ACHN (cell line): Measurements from ENCODE around the gene MYO16.
"Not testable (repeated sequence)": the region's sequence is repeated elsewhere in the genome, so short reads cannot be mapped to it uniquely, and the experiment has no call there.

Experiments
- DNase-seq: peaks from one replicate; pipeline ENCODE4 v3.0.0-alpha.2; 2015
- in situ Hi-C: cut with HindIII; loops from 2 replicates; pipeline ENCODE4 v1.10.0; 2017; ENCODE audit warnings: low sequenced_read_pairs, low pct_ligation_motif_present, low pct_unique_long_range_greater_than_20kb

MYO16 gene

DNA sequence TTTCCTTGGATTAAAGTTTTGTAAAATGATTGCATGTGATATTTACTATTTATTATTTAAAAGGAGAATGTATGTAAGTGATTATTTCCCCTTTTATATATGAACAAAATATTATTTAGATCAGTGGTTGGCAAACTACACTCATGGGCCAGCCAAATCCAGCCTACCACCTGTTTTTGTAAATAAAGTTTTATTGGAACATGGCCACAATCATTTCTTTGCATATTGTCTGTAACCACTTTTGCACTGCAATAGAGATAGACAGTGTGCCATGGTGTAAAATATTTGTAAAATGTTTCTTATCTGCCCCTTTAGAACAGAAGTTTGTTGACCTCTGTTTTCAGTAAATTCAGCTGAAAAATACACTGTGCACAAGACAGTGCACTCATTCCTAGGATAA, 426.4 kb downstream of the MYO16 start:
- in situ Hi-C loops = no loop called here
- DNase-seq = no peak

DNA sequence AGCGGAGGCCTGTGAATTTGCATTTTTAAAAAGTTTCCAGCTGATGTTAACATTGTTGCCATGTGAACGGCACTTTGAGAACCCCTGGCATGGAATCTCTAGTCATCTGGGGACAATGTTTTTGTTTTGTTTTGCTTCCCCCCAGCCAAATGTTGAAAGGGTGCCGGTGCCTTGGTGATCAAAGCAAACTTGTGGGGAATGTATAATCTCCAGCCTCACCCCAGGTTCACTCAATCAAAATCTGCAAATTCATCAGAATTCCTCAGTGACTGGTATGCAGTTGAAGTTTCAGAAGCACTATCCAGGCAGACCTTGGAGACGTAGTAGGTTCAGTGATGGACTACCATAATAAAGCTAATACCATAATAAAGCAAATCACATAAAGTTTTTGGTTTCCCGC, 428.7 kb downstream of the MYO16 start:
- in situ Hi-C loops = no loop called here
- no peak for DNase-seq

DNA sequence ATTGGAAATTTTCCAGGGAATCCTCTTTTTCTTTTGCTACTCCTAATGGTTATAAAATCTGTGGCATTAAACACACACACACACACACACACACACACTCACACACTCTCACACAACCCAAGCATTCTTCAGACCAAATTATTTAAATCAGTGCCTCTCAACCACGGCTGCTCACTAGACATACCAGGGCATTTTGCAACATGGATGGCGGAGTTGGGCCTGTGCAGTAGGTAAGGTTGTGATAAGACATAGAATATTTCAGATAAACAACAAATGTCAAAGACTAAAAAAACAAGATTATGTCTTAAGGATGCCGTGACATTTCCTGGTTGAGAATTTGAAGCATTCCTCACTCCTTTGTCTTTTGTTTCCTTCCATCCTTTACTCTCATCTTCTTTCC, 443.1 kb downstream of the MYO16 start:
- in situ Hi-C loops = no loop called here
- no peak for DNase-seq

DNA sequence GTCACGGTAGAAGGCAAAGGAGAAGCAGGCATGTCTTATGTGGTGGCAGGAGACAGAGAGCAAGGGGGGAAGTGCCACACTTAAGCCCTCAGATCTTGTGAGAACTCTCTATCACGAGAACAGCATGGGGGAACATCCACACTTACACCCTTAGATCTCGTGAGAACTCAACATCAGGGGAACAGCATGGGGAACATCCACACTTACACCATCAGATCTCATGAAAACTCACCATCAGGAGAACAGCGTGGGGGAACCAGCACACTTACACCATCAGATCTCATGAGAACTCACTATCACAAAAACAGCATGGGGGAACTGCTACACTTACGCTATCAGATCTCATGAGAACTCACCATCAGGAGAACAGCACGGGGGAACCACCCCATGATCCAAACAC, 445.0 kb downstream of the MYO16 start:
- no peak for DNase-seq
- in situ Hi-C loops = no loop called here

DNA sequence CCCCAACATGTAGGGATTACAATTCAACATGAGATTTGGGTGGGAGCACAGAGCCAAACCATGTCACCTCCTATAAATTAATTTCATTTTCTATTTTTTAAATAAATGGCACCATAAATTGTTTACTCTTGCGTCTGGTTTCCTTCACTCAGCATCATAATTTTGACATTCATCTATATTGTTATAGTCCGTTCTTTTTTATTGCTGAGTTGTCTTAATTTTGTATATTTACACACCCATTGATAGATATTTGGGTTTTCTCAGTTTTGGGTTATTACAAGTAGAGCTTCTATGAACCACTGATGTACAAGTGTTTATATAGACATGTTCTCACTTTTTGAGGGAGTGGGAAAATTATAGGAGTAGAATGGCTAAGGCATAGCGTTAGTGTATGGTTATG, 445.4 kb downstream of the MYO16 start:
- no peak for DNase-seq
- in situ Hi-C loops = no loop called here

DNA sequence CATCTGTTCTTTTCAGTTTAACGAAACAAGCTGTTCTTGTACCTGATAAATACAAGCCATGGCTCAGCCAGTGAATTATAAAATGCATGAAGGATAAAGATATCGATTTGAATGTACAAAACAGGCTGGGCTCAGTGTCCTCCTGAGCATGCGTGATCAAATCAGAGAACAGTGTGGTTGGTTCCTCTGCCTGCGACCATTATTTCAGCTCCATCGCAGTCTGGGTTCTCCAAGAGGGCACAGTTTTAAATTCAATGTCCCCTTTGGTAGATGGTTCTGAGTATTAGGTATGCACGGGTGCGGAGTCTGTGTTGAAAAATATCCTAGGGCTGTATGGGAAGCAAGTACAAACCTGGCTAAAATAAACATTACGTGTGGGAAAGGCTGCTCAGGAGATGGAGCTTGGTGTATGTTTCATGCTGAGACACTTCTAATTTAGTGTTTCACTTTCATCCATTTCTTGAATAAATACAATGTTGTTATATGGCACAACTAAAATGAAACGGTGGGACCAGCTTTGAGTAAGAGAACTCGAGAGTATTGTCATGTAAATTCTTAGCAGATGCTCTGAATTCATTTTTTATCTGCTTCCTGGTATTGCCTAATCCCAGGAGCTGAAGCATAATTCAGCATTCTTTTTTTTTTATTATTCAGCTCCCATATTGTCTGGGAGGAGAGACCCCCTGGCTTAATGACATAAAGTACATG, 458.7 kb downstream of the MYO16 start:
- DNase-seq = no peak

DNA sequence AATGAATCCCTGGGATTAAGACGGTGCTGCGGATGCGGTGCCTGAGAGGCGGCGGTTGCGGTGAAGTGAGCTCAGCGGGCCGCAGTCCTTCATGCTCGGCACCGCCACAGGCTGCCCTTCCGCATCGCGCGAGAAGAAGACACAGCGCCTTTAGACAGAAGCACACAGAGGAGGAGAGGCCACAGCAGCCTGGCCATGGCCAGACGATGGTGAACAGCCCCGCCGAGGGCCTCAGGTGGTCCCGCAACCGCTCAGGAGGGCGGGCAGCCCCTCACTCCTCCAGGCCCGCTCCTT, 459.2 kb downstream of the MYO16 start:
- no peak for DNase-seq
- in situ Hi-C loops = no loop called here

More for the DNA sequence above, 458.7 kb downstream of the MYO16 start:
- in situ Hi-C loops = no loop called here

DNA sequence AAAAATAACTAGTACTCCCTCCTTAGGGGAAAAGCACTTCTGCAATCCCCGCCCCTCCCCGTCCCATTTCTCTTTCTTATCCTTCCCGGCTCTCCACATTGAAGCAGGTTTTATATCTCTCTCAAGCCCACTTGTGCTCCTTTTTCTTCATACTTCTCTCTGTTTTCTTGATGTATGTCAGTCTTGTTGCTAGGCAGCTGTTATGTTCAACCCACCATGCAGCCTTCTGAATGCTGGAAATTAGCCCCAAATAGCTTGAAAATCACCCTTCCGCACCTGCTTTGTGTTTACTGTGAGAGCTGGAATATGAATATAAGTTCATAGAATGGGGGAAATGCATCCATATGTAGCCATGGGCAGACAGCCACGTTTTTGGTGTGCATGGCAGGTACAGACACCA, 461.4 kb downstream of the MYO16 start:
- in situ Hi-C loops = no loop called here
- no peak for DNase-seq

DNA sequence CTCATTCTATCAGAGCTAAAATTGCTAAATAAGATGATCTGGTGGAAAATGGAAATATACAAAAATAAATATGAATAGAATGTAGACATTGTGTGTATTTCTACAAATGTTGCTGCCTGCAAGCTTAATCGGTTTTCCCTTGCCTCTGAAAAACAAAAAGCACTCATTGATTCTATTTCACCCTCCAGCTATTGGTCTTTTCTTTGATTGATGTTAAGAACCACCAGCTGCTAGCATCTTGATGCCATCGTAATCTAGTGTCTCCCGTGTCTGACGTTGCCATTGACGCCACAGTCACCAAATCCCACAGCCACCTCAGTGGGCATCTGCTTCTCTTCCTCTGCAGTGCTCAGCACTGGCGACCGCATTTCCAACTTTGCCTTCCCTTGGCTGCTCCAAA, 461.8 kb downstream of the MYO16 start:
- no peak for DNase-seq
- in situ Hi-C loops = no loop called here

DNA sequence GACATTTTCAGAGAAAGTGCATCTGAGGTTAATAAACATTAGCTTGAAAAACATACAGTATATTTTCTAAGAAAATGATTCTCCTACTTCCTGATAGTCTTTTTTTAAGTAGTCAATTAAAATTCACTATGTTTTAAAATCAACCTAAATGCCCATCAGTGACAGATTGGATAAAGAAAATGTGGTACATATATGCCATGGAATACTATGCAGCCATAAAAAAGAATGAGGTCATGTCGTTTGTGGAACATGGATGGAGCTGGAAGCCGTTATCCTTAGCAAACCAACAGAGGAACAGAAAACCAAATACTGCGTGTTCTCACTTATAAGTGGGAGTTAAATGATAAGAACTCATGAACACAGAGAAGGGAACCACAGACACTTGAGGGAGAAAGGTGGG, 462.8 kb downstream of the MYO16 start:
- in situ Hi-C loops, DNase-seq: not testable (repeated sequence)

DNA sequence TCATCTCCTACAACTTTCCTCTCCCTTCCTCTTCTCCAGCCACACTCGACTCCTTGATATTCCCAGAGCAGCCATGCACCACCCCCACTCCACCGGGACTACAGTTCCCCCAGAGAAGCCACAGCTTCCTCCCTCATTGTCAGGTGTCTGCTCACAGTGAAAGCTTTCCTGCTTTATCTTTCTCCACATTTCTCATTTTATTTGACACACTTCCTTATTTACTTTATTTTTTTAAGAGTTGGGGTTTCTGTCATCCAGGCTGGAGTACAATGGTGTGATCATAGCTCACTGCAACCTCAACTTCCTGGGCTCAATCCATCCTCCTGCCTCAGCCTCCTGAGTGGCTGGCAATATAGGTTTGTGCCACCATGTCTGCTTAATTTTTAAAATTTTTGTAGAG, 464.6 kb downstream of the MYO16 start:
- DNase-seq = no peak
- in situ Hi-C loops = no loop called here

DNA sequence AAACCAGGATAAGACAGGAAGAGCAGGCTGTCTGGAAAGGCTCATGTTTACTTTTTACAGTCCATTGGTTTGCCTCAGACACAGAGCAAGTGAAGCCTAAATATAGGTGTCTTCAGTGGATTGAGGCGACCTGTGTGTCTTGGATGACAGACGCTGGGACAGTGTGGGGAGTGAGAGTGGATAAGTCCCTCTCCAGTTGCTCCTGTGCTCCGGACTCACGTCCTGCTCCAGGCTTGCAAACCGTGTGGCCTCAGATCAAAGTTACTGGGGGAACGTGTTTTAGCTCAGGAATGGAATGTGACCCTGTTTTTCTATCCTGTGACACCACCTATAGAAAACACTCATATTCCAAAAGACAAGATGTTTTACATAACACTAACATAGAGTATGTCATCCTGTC, 465.7 kb downstream of the MYO16 start:
- no peak for DNase-seq
- in situ Hi-C loops = no loop called here

DNA sequence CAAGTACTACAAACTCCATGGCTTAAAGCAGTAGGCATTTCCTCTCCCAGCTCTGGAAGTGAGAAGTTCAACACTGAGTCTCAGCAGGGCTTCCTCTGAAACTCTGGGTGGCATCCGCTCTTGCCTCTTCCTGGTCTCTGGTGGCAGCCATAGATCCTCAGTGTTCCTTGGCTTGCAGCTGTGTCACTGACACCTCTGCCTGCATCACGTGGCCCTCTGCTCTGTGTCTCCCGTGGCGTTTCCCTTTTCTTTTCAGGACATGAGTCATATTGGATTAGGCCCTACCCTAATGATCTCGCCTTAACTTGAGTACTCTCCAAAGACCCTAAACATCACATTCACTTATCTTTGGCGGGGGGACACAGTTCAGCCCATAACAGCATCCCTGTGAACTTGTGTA, 466.7 kb downstream of the MYO16 start:
- no peak for DNase-seq
- in situ Hi-C loops = no loop called here

DNA sequence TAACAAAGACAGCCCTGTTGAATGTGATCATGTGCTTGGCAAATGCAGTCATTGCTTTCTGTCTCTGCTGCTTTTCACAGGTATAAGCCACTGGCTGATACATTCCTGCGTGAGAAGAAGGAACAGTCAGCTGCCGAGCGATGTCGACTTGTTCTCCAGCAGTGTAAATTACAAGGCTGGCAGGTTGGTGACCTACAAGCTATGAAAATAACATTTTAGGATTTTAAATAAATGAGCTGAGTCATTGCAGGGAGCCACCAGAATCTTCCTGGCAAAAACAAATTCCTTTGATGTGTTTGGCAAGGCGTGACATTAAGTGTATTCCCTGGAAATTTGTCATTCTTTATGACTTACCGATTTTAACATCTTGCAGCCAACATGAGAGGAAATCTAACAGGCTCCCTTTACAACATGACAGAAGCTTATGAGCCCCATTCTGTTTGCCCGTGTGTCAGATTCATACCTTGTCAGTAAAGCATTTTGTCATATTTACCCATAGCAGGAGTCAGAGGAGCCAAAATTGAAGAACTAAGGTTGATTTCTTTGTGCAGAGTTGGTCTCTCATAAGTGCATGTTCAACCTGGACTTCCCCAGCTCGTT, 471.4 kb downstream of the MYO16 start:
- DNase-seq = no peak
- in situ Hi-C loops = no loop called here

DNA sequence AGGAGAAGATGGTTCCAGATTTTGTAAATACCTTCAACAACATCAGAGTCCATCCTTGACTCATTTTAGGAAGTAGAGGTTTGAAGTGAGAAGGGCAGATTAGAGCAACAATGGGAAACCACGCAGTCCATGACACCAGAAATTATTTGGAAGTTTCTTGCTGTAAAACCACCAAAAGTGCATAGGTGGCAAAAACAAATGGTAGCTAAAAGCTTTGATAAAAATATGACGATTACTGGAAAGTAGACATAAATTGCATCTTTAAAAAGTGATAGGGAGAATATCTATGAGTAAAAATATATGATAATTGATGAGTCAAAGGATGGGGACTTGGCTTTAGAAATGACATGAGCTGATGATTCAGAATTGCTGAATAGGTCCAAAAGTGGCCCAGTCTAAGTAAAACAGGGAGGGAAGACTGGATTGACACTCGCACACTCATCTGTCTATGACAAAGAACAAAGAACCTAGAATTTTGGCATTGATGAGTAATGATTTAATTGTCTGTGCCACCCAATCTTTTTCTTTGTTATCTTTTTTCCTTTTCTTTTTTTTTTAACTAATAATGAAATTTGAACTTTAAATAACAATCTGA, 472.2 kb downstream of the MYO16 start:
- no peak for DNase-seq
- in situ Hi-C loops = no loop called here

DNA sequence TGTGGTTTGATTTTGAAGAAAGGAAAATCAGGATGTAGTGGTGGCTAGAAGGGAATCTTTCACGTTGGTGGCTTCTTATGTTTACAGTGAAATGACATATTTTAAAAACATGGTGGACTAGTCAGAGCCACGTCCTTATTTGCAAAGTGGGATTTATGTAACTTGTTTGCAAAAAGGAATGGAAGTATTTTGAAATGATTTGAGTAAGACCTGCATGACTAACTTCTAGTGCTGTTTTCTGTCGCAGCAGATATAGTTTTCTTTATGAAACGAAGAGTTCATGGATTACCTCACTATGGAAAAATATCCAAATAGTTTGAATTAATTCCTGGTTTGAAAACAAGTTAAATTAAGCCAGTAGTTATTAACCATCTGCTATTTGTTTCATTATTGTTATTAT, 476.5 kb downstream of the MYO16 start:
- no peak for DNase-seq
- in situ Hi-C loops = no loop called here

DNA sequence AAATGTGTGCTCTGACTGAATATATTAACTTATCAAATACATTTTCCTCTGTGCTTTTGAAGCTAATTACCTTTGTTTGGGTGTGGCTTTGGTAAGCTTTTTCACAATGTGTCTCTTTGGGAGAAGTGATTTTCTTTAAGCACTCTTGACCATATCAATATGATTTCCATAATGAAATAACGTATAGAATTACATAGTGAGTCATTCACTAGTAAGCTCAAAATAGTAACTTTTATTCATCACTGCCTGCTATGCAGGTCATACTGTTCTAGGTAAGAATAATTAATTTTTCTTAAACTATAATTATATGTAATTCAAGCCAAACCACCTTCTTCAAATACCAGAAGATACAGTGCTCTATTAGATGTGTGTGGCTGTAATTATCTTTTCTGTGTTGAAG, 480.7 kb downstream of the MYO16 start:
- in situ Hi-C loops = no loop called here
- DNase-seq = no peak

DNA sequence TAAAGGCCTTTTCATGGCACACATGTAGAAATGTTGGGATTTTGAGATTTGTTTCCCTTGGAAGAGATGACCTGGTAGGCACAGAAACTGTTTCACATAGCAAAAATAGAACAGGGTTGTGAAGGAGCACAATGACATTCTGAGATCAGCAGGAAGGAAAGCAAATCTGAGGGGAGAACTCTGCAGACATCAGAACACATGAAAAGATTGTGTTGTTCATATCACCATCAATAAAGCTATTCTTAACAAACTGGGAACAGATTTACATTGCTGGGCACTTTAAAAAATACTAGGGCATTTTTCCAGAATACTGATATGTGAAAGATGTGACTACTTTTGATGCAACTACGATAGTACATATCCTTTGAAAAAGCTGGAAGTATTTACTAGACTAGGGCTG, 481.7 kb downstream of the MYO16 start:
- no peak for DNase-seq
- in situ Hi-C loops = no loop called here

DNA sequence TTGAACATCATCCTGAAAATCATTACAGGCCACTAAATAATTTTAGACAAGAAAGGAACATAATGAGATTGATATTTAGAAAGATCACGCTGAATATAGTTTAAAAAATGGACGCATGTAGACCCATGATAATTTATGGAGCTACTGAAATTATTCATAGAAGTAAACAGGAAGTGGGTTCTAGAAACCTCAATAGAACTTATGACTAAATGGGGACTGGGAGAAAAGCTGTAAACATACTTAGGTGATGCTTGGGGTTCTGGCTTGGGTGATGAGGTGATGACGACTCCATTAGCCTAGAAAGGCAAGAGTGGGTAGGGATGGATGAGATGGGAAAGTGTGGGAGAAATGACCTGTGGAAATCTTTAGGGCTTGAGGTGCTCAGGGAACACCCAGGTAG, 484.0 kb downstream of the MYO16 start:
- in situ Hi-C loops = no loop called here
- no peak for DNase-seq

DNA sequence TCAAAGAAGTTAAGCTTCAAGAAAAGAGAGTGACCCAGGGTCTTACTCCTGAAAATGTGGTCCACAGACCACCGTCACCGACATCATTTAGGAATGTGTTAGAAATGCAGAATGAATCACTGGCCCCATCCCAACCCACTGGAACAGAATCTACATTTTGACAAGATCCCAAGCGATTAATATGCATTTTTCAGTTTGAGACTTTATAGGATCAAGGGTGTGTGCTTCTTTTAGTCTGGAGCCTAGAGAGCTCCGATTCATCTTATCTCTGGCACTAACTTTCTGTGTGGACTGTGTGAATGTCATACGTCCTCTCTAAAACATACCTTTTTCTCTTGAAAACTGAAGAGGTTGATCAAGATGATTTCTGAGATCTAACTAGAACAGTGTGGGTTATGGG, 484.8 kb downstream of the MYO16 start:
- in situ Hi-C loops = no loop called here

More for the DNA sequence above, 484.8 kb downstream of the MYO16 start:
- DNase-seq = no peak
